Caki2 (cell line): Measurements from ENCODE around the gene NUMB. TPM values are rescaled to one million over a fixed set of nuclear protein-coding genes. Genes with fewer than 3 reads are reported as not detected.
"Not testable (repeated sequence)": the region's sequence is repeated elsewhere in the genome, so short reads cannot be mapped to it uniquely, and the experiment has no call there.

Source experiments
- DNase-seq: peaks from one replicate; pipeline ENCODE4 v3.0.0-alpha.2; 2015; ENCODE audit warnings: low read depth
- in situ Hi-C: cut with HindIII; loops from 2 replicates; pipeline ENCODE4 v1.10.0; 2016; ENCODE audit warnings: low sequenced_read_pairs, low pct_unique_long_range_greater_than_20kb, mixed read lengths
- total RNA-seq: library from RNA; depleted of rRNA; stranded (reverse); fragments of >200 nt; shearing (Covaris generic); gene quantifications from 2 replicates; pipeline ENCODE4 v1.2.3, GENCODE V29; 2014; ENCODE audit warnings: low replicate concordance

Gene NUMB
- total RNA-seq, 1 experiment from 2014 or later: 15.0 TPM

DNA sequence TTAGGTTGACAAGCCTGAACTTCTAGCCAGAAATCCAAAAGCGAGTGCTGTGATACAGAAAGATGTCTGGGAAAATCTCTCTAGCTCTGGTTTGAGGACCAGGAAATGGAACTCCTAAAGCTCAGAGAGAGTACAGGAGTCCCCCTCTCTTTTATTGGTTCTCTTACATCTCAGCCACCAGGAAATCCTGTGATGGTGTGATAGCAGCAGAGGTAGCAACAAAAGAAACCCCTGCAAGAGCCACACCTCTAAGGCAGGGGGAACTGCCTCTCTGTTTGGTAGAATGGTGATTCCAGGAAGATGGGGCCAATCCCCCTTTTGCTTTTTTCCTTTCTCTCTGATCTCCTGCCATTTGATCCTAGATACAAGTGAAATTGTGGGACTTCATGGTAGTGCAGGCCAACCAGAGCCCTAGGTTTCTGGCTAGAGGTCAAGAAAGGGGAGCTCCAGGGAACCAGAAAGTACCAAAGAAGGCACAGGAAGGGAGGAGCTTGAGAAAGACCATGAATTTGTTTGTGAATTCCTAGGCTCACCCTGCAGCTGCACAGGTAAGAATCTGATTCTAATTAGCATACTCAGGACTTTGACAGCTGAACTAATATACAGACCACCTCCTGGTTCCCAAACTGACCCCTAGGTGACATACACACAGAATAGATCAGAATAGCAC, 132.6 kb downstream of the NUMB start:
- in situ Hi-C loops: no loop called here

DNA sequence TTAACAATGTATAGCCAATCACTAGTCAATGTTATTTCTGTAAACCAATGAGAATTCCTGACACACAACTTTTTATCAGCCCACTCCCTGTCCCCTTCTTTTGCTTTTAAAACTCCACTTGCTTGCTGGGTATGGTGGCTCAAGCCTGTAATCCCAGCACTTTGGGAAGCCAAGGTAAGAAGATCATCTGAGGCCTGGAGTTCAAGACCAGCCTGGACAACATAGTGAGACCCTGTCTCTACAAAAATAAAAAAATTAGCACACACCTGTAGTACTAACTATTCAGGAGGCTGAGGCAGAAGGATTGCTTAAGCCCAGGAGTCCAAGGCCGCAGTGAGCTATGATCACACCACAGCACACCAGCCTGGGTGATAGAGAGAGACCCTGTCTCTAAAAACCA, 133.3 kb downstream of the NUMB start:
- in situ Hi-C loops: no loop called here
- no peak for DNase-seq

More for the DNA sequence above, 132.6 kb downstream of the NUMB start:
- DNase-seq: no peak

DNA sequence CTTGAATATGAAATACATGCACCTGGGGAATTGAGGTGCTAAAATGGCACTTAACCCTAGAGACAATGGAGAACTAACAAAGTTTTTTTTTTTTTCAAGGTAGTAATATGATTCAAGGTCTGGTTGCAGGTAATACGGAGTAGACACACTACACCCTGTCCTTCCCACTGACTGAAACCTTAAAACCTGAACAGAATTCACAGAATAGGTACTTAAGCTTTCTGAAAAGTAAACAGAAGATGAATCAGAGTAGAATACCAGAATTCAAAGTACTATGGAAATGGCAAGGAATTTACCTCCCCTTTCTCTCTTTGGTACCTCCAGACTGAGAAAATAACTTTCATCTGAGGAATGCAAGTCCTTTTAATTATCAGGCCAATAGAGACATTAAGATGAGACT, 133.8 kb downstream of the NUMB start:
- in situ Hi-C loops: no loop called here
- DNase-seq: no peak

GRCh38 chr14:73323896-73324399, 134.4 kb downstream of the NUMB start:
- in situ Hi-C loops: no loop called here
- DNase-seq: no peak

GRCh38 chr14:73313151-73313550, 145.2 kb downstream of the NUMB start:
- DNase-seq: no peak
- in situ Hi-C loops: no loop called here

GRCh38 chr14:73312687-73313086, 145.7 kb downstream of the NUMB start:
- in situ Hi-C loops: no loop called here

DNA sequence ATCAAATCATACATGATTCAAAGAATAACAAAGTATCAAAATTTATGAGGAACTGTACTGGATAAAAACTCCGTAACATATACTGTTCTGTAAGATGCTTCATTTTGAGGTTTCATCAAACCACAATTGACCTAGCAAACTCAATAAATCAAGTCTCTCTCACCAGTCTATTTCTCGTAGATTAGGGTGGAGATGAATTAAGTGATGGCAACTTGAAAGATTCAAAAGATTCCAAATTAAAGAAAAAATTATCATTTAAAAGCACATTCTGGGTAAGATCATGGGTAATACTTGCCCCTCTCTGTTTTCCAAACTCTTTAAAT, 146.7 kb downstream of the NUMB start:
- DNase-seq: no peak
- in situ Hi-C loops: no loop called here

More at GRCh38 chr14:73312687-73313086, 145.7 kb downstream of the NUMB start:
- DNase-seq: no peak

GRCh38 chr14:73309207-73309606, 149.1 kb downstream of the NUMB start:
- in situ Hi-C loops, DNase-seq: not testable (repeated sequence)

DNA sequence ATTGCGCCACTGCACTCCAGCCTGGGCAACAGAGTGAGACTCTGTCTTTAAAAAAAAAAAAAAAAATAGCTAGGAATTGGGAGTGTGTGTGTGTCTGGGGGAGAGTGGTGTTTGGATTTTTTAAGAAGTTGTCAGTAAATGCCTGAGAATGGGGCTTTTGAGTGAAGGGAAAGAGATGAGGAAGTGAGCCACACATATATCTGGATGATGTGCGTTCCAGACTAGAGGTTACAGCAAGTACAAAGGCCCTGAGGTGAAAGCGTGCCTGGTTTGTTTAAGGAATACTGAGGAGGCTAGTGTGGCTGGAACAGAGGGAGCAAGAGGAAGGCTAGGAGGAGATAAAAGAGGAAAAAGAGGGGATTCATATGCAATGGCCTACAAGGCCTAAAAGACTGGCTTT, 151.1 kb downstream of the NUMB start:
- in situ Hi-C loops: no loop called here
- no peak for DNase-seq

DNA sequence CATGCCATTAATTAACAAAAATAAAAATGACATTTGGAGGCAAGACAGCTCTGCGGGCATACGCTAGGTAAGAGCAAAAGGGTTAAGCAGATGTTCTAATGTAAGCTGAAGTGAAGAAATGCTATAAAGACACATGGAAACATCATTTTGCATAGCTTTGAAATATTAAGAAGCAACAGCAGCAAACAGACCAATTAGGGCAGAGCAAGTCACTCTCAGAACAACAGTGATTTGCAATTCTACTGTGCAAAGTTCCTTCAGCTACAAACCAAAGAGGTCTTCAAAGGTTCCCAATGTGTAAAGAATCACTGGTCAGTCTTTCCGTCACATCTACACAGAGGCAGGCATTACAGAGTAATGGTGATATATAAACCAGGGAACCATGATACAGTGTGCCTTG, 152.8 kb downstream of the NUMB start:
- no peak for DNase-seq
- in situ Hi-C loops: no loop called here

- peak; percentile 55 for DNase-seq
- in situ Hi-C loops: loop anchor here (25.0 kb wide), 1 partner anchor 167 kb away; the partner anchor contains the start of gene NUMB
These were observed 163.0 kb downstream of the NUMB start for GRCh38 chr14:73295198-73295796.

DNA sequence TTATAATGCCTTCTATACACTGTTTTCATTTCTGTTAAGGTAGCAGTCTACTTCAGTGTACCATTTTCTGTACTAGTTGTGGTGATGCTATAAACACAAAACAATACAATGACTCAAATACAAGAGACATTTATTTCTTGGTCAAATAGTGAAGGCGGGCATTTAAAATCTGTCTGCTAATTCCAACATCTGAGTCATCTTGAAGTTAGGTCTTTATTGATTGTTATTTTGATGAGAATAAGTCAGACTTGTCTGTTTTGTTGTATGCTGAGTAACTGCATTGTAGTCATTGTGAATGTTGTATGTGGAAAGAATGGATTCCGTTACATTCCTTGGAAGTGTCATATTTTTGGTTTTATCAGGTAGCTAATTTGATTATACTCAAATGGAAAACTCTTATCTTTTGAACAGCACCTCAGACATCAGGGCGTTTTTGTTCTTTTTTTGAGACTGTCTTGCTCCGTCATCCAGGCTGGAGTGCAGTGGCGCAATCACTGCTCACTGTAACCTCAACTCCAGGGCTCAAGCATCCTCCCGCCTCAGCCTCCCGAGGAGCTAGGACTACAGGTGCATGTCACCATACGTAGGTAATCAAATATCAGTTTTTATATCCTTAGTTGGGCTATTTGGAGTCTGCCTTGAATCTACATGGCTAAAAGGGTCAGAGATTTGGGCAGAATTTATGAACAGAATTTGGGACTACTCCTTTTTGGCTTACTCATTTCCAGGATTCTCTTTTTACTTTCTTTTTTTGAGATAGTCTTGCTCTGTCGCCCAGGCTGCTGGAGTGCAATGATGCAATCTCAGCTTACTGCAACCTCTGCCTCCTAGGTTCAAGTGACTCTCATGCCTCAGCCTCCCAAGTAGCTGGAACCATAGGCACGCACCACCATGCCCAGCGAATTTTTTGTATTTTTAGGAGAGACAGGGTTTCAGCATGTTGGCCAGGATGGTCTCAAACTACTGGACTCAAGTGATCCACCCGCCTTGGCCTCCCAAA, 164.3 kb downstream of the NUMB start:
- DNase-seq: no peak
- in situ Hi-C loops: loop anchor here (25.0 kb wide), 1 partner anchor 168 kb away; the partner anchor contains the start of gene NUMB

DNA sequence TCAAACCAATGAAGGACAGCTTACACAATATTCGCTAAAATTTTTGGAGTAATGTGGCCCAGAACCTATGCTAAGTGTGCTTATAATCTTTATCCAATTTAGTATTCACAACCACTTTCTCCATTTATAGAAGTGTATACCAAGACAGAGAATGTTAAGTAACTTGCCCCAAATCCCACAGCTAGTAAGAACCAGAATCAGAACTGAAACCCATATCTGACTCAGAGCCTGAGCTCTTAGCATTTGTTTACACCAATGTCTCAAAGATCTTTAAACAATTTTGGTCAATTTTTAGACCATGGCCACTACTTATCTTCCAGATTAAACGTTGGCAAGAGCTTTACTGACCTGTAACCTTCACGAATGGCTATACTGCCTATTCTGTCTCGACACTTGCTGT, 168.1 kb downstream of the NUMB start:
- in situ Hi-C loops: loop anchor here (25.0 kb wide), 1 partner anchor 172 kb away; the partner anchor contains the start of gene NUMB

GRCh38 chr14:73289729-73290128, 168.6 kb downstream of the NUMB start:
- in situ Hi-C loops: loop anchor here (25.0 kb wide), 1 partner anchor 173 kb away; the partner anchor contains the start of gene NUMB
- no peak for DNase-seq

More for the DNA sequence above, 168.1 kb downstream of the NUMB start:
- DNase-seq: no peak

GRCh38 chr14:73289308-73289707, 169.0 kb downstream of the NUMB start:
- DNase-seq: no peak

GRCh38 chr14:73287071-73287470, 171.3 kb downstream of the NUMB start:
- in situ Hi-C loops: loop anchor here (25.0 kb wide), 1 partner anchor 175 kb away; the partner anchor contains the start of gene NUMB
- DNase-seq: no peak

More at GRCh38 chr14:73289308-73289707, 169.0 kb downstream of the NUMB start:
- in situ Hi-C loops: loop anchor here (25.0 kb wide), 1 partner anchor 173 kb away; the partner anchor contains the start of gene NUMB

- in situ Hi-C loops: loop anchor here (25.0 kb wide), 1 partner anchor 176 kb away; the partner anchor contains the start of gene NUMB
- DNase-seq: no peak
These were observed 171.7 kb downstream of the NUMB start for GRCh38 chr14:73286598-73286997.

DNA sequence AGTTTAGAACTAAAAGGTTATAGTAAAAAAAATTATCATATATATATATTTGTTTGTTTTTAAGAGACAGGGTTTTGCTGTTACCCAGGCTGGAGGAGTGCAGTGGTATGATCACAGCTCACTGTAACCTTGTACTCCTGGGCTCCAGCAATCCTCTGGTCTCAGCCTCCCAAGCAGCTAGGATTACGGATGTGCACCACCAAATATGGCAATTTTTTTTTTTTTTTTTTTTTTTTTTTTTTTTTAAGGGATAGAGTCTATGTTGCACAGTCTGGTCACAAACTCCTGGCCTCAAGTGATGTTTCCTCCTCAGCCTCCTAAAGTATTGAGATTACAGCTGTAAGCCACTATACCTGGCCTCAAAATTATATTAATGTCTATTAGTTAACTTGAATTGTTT, 172.4 kb downstream of the NUMB start:
- in situ Hi-C loops: loop anchor here (25.0 kb wide), 1 partner anchor 176 kb away; the partner anchor contains the start of gene NUMB

More for the DNA sequence above, 172.4 kb downstream of the NUMB start:
- DNase-seq: no peak
